SK-N-SH (cell line): Measurements from ENCODE around the gene ADGRL4.

Source experiments
- ELF1 ChIP-seq: IDR thresholded peaks from 2 replicates; pipeline ENCODE4 v1.4.0; 2012
- POLR2AphosphoS5 ChIP-seq: IDR thresholded peaks from 2 replicates; pipeline ENCODE4 v1.6.1; 2012; ENCODE audit warnings: low read depth, low read length
- SMC3 ChIP-seq: IDR thresholded peaks from 2 replicates; pipeline ENCODE4 v1.6.1; 2012; ENCODE audit warnings: low read depth, low read length, improper control_type of control experiment
- TF ChIP-seq, protein P1 (sequence below): fragments of 200-600 bp; sonication (generic); IDR thresholded peaks from 2 replicates; pipeline ENCODE4 v1.6.1; 2017; ENCODE audit warnings: antibody characterized with exemption, mild to moderate bottlenecking, moderate library complexity
- TF ChIP-seq, protein P2 (sequence below): IDR thresholded peaks from 2 replicates; pipeline ENCODE4 v1.6.1; 2012; ENCODE audit warnings: mild to moderate bottlenecking, low read depth, low read length, moderate library complexity

DNA sequence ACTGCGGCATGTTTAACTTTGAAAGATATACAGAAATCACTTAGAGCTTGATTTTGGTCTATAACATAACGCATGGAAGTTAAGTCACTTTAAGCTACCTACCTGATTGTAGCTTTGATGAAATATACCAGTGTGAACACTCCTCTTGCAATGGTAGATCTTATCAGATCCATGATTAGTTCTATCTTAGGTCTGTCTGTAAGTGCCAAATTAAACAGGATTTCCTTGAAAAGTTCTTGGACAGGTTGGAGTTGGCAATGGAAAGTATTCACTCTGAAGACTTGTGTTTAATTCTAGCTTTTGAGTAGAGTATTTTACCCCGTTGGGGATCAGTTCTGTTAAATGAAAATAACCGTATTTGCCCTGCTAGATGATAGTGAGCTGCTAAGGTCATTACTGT is 4.1 kb upstream of the ADGRL4 start:
- TF ChIP-seq, protein P1, sequence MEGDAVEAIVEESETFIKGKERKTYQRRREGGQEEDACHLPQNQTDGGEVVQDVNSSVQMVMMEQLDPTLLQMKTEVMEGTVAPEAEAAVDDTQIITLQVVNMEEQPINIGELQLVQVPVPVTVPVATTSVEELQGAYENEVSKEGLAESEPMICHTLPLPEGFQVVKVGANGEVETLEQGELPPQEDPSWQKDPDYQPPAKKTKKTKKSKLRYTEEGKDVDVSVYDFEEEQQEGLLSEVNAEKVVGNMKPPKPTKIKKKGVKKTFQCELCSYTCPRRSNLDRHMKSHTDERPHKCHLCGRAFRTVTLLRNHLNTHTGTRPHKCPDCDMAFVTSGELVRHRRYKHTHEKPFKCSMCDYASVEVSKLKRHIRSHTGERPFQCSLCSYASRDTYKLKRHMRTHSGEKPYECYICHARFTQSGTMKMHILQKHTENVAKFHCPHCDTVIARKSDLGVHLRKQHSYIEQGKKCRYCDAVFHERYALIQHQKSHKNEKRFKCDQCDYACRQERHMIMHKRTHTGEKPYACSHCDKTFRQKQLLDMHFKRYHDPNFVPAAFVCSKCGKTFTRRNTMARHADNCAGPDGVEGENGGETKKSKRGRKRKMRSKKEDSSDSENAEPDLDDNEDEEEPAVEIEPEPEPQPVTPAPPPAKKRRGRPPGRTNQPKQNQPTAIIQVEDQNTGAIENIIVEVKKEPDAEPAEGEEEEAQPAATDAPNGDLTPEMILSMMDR = no peak
- TF ChIP-seq, protein P2, sequence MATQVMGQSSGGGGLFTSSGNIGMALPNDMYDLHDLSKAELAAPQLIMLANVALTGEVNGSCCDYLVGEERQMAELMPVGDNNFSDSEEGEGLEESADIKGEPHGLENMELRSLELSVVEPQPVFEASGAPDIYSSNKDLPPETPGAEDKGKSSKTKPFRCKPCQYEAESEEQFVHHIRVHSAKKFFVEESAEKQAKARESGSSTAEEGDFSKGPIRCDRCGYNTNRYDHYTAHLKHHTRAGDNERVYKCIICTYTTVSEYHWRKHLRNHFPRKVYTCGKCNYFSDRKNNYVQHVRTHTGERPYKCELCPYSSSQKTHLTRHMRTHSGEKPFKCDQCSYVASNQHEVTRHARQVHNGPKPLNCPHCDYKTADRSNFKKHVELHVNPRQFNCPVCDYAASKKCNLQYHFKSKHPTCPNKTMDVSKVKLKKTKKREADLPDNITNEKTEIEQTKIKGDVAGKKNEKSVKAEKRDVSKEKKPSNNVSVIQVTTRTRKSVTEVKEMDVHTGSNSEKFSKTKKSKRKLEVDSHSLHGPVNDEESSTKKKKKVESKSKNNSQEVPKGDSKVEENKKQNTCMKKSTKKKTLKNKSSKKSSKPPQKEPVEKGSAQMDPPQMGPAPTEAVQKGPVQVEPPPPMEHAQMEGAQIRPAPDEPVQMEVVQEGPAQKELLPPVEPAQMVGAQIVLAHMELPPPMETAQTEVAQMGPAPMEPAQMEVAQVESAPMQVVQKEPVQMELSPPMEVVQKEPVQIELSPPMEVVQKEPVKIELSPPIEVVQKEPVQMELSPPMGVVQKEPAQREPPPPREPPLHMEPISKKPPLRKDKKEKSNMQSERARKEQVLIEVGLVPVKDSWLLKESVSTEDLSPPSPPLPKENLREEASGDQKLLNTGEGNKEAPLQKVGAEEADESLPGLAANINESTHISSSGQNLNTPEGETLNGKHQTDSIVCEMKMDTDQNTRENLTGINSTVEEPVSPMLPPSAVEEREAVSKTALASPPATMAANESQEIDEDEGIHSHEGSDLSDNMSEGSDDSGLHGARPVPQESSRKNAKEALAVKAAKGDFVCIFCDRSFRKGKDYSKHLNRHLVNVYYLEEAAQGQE = no peak
- TF ChIP-seq SMC3 (no peak), ELF1 (no peak), POLR2AphosphoS5 (no peak)
